GM11168 (cell line): ENCODE measurements around the gene ITGB4.

ENCODE experiments used
- in situ Hi-C: fragments of 300-500 bp; cut with MboI; formaldehyde crosslinking; loops from one replicate; pipeline ENCODE4 v1.12.0; 2022; ENCODE audit warnings: low sequenced_read_pairs; ENCODE audit not compliant: unreplicated experiment

The ITGB4 gene

GRCh38 chr17:75695141-75695829, 26.0 kb upstream of the ITGB4 start:
- in situ Hi-C loops: loop anchor here (5.0 kb wide), 1 partner anchor 47 kb away; no protein-coding TSS in a partner anchor

GRCh38 chr17:75695830-75696271, 25.4 kb upstream of the ITGB4 start:
- in situ Hi-C loops: loop anchor here (5.0 kb wide), 1 partner anchor 46 kb away; no protein-coding TSS in a partner anchor

GRCh38 chr17:75697651-75698291, 23.5 kb upstream of the ITGB4 start:
- in situ Hi-C loops: loop anchor here (5.0 kb wide), 1 partner anchor 45 kb away; no protein-coding TSS in a partner anchor

GRCh38 chr17:75698659-75699058, 22.6 kb upstream of the ITGB4 start:
- in situ Hi-C loops: loop anchor here (5.0 kb wide), 1 partner anchor 44 kb away; no protein-coding TSS in a partner anchor

GRCh38 chr17:75701288-75701687, 20.0 kb upstream of the ITGB4 start:
- in situ Hi-C loops: no loop called here

GRCh38 chr17:75703191-75703590, 18.1 kb upstream of the ITGB4 start:
- in situ Hi-C loops: no loop called here

GRCh38 chr17:75703591-75703990, 17.7 kb upstream of the ITGB4 start:
- in situ Hi-C loops: no loop called here

GRCh38 chr17:75704963-75705875, 16.0 kb upstream of the ITGB4 start:
- in situ Hi-C loops: no loop called here

GRCh38 chr17:75706042-75706728, 15.1 kb upstream of the ITGB4 start:
- in situ Hi-C loops: no loop called here

GRCh38 chr17:75707079-75707571, 14.1 kb upstream of the ITGB4 start:
- in situ Hi-C loops: no loop called here

GRCh38 chr17:75712446-75712845, 8.8 kb upstream of the ITGB4 start:
- in situ Hi-C loops: no loop called here

- in situ Hi-C loops: no loop called here
Observed at GRCh38 chr17:75719732-75720131, 1.5 kb upstream of the ITGB4 start.

- in situ Hi-C loops: no loop called here
Observed at GRCh38 chr17:75721463-75722011, 278 bp downstream of the ITGB4 start.

- in situ Hi-C loops: no loop called here
Observed at GRCh38 chr17:75722076-75722475, 817 bp downstream of the ITGB4 start.

- in situ Hi-C loops: no loop called here
Observed at GRCh38 chr17:75722542-75723095, 1.4 kb downstream of the ITGB4 start.

GRCh38 chr17:75723171-75723930, 2.1 kb downstream of the ITGB4 start:
- in situ Hi-C loops: no loop called here

GRCh38 chr17:75724016-75725003, 3.1 kb downstream of the ITGB4 start:
- in situ Hi-C loops: no loop called here
